Activated CD8-positive, alpha-beta T cell treated with anti-CD3 and anti-CD28 coated beads for 36 hours (primary cell): ENCODE data around the gene POLN. TPM values are rescaled to one million over a fixed set of nuclear protein-coding genes. Genes with fewer than 3 reads are reported as not detected.
A peak's percentile ranks its signal among the peaks of the same experiment; 100 is the strongest.

Source experiments
- ATAC-seq: fragments of 200-7000 bp; cut with Tn5 transposase; one replicate; pipeline ENCODE4 v1.10.0; 2021; ENCODE audit warnings: mild to moderate bottlenecking, moderate library complexity
- CTCF ChIA-PET: fragments of 350-600 bp; sonication (Branson Sonifier 250); formaldehyde crosslinking; loops from one replicate; lab custom pipeline; 2021; ENCODE audit warnings: antibody characterized with exemption; lab: Charles Lee
- POLR2A ChIA-PET: fragments of 350-600 bp; sonication (Branson Sonifier 250); formaldehyde crosslinking; loops from one replicate; lab custom pipeline; 2021; ENCODE audit warnings: antibody characterized with exemption; lab: Charles Lee
- DNase-seq: peaks from one replicate; pipeline ENCODE4 v3.0.0-alpha.2; 2020
- H3K27ac Mint-ChIP-seq: one replicate; pipeline ENCODE4 v1.8.0; 2021; ENCODE audit warnings: mild to moderate bottlenecking, mixed read lengths
- H3K27me3 Mint-ChIP-seq: one replicate; pipeline ENCODE4 v1.8.0; 2021; ENCODE audit warnings: mixed read lengths
- H3K36me3 Mint-ChIP-seq: one replicate; pipeline ENCODE4 v1.8.0; 2021; ENCODE audit warnings: low read depth, mixed read lengths
- H3K4me1 Mint-ChIP-seq: one replicate; pipeline ENCODE4 v1.8.0; 2021; ENCODE audit warnings: low read depth, mixed read lengths
- H3K4me3 Mint-ChIP-seq: one replicate; pipeline ENCODE4 v1.8.0; 2021; ENCODE audit warnings: mild to moderate bottlenecking, moderate library complexity, mixed read lengths
- H3K9me3 Mint-ChIP-seq: one replicate; pipeline ENCODE4 v1.8.0; 2021; ENCODE audit warnings: mixed read lengths
- intact Hi-C: fragments of 100-400 bp; cut with micrococcal nuclease; formaldehyde crosslinking; loops from one replicate; pipeline ENCODE4 v1.10.0; 2022
- total RNA-seq, 2 experiments: library from RNA; stranded (reverse); gene quantifications; one replicate each; pipeline ENCODE4 v1.2.3, GENCODE V29; 2021
- TF ChIP-seq, protein P1 (sequence below): fragments of 200-600 bp; IDR thresholded peaks from one replicate; pipeline ENCODE4 v1.8.0; 2022; ENCODE audit warnings: antibody characterized with exemption, mild to moderate bottlenecking

POLN gene
- total RNA-seq, 2 experiments from 2014 or later, result 2.1 to 2.9 TPM

DNA sequence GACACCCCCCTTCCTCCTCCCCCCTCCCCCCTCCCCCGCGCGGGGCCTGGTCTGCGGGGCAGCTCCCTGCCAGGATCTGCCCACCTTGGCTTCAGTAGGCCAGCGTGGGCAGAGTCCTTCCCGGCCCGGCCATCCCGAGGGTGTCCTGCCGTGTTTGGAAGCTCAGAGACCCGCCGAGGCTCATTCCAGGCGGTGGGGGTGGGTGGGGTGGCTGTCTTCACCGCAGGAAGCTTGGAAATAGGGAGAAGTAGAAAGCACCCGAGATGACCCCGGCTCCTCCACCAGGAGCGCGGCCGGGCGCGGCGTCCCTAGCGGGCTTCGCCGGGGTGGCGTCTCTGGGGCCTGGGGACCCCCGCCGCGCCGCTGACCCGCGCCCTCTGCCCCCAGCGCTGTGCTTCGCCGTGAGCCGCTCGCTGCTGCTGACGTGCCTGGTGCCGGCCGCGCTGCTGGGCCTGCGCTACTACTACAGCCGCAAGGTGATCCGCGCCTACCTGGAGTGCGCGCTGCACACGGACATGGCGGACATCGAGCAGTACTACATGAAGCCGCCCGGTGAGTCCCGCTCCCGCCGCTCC lies 181.2 kb downstream of the POLN start:
- POLR2A ChIA-PET, result no interaction called here
- no peaks in the 10 kb centered on the region for H3K4me1 Mint-ChIP-seq

GRCh38 chr4:2059726-2060602 lies 182.0 kb downstream of the POLN start:
- Mint-ChIP-seq H3K36me3 (no peaks in the 10 kb centered on the region), H3K4me1 (no peaks in the 10 kb centered on the region), H3K4me3 (no peak overlapping the region), H3K27ac (no peak overlapping the region), H3K9me3 (no peaks in the 10 kb centered on the region), H3K27me3 (peaks cover 21% of the 10 kb centered on the region)
- ATAC-seq (peak; percentile 57), DNase-seq (peak; percentile 36)
- ChIA-PET POLR2A (interaction anchor here (1.4 kb wide), 1 partner anchor 51 kb away, joined by 3 read pairs; the partner anchor contains the start of gene NELFA), CTCF (interaction anchor here (1.2 kb wide), 1 partner anchor 59 kb away, joined by 3 read pairs; no protein-coding TSS in a partner anchor)
- intact Hi-C loops, result no loop called here
- TF ChIP-seq, protein P1, sequence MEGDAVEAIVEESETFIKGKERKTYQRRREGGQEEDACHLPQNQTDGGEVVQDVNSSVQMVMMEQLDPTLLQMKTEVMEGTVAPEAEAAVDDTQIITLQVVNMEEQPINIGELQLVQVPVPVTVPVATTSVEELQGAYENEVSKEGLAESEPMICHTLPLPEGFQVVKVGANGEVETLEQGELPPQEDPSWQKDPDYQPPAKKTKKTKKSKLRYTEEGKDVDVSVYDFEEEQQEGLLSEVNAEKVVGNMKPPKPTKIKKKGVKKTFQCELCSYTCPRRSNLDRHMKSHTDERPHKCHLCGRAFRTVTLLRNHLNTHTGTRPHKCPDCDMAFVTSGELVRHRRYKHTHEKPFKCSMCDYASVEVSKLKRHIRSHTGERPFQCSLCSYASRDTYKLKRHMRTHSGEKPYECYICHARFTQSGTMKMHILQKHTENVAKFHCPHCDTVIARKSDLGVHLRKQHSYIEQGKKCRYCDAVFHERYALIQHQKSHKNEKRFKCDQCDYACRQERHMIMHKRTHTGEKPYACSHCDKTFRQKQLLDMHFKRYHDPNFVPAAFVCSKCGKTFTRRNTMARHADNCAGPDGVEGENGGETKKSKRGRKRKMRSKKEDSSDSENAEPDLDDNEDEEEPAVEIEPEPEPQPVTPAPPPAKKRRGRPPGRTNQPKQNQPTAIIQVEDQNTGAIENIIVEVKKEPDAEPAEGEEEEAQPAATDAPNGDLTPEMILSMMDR, result no peak

More for the DNA sequence above, 181.2 kb downstream of the POLN start:
- intact Hi-C loops, result no loop called here
- TF ChIP-seq, protein P1, result no peak
- ATAC-seq (no peak), DNase-seq (no peak)
- Mint-ChIP-seq H3K27me3 (peaks cover 17% of the 10 kb centered on the region), H3K27ac (no peak overlapping the region), H3K9me3 (no peaks in the 10 kb centered on the region), H3K4me3 (no peak overlapping the region), H3K36me3 (no peaks in the 10 kb centered on the region)
- CTCF ChIA-PET, result no interaction called here

DNA sequence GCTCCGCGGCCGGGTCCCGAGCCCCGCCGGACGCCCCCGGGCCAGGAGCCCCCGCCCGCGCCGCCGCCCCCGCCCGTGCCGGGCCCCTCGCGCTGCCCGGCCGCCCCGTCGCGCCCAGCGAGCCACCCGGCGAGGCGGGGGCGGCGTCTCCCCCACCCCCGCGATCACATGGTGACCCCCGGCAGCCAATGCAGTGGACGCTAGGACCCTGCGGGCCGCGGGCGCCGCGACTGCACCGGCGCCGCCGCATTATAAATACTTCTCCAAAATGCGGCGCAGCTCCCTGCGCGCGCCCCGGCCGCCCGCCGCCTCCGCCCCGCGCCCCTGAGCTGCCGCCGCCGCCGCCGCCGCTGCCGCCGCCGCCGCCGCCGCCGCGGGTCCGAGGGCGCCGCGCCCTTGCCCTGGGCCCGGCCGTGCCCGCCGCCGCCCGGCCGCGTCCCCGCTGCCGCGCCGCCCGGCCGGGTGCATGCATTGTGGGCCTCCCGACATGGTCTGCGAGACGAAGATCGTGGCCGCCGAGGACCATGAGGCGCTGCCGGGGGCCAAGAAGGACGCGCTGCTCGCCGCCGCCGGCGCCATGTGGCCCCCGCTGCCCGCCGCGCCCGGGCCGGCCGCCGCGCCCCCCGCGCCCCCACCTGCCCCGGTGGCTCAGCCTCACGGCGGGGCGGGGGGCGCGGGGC lies 182.7 kb downstream of the POLN start, which contains the start of gene NAT8L:
TSS of gene NAT8L (plus strand) at position 282 of the 680 bp plus-strand sequence. CDS start at position 467, 185 bp downstream.
- ChIA-PET POLR2A (interaction anchor here (1.4 kb wide), 1 partner anchor 50 kb away, joined by 3 read pairs; the partner anchor contains the start of gene NELFA), CTCF (interaction anchor here (1.2 kb wide), 1 partner anchor 59 kb away, joined by 3 read pairs; no protein-coding TSS in a partner anchor)
- Mint-ChIP-seq H3K27ac (no peak within 1 kb of the TSS), H3K4me3 (peak within 1 kb of the TSS; percentile 26), H3K4me1 (no peaks in the 10 kb centered on the region), H3K27me3 (peaks cover 22% of the 10 kb centered on the region), H3K36me3 (no peaks in the 10 kb centered on the region), H3K9me3 (no peaks in the 10 kb centered on the region)
- DNase-seq (peak; percentile 45), ATAC-seq (peak; percentile 54)
- TF ChIP-seq, protein P1, result no peak
- intact Hi-C loops, result no loop called here

DNA sequence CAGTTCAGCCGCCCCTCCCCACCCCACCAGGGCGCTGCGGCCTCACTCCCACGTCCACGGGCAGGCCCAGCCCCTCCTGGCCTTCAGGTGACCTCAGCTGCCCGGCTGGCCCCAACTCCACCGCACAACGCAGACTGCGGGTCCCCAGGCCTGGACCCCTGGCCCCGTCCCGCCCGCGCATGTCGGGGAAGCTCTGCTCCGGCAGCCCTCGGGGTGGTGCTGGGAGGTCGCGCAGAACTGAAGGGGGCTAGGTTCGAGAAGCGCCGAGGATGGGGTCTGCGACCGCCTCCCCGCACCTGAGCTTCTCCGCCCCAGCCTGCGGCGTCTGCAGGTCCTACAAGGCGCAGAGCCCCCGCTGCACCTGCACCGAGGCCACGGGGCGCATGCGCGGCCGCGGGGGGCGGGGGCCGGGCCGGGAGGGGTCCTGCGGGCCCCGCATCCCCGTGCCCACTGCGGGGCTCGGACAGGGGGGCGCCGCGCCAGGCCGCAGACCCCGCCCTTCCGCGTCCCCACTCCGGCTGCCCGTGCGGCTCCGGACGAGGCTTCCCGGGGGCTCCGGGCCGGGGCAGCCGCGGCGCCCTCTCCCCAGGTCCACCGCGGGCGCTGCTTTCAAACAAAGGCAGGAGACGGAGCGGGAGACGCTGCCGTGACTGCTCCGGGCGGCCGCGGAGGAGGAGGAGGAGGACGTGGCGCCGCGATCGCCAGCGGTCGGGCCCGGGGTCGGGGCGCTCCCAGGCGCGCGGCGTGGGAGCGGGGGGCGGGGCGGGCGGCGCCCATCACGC lies 183.5 kb downstream of the POLN start:
- H3K9me3 Mint-ChIP-seq, result no peaks in the 10 kb centered on the region
- no peaks in the 10 kb centered on the region for H3K4me1 Mint-ChIP-seq
- POLR2A ChIA-PET, result interaction anchor here (1.4 kb wide), 1 partner anchor 50 kb away, joined by 3 read pairs; the partner anchor contains the start of gene NELFA
- ATAC-seq (peak; percentile 24), DNase-seq (no peak)
- no peak overlapping the region for H3K4me3 Mint-ChIP-seq
- H3K27ac Mint-ChIP-seq, result no peak overlapping the region
- intact Hi-C loops, result no loop called here
- TF ChIP-seq, protein P1, result no peak
- peaks cover 24% of the 10 kb centered on the region for H3K27me3 Mint-ChIP-seq
- no peaks in the 10 kb centered on the region for H3K36me3 Mint-ChIP-seq
- CTCF ChIA-PET, result interaction anchor here (1.2 to 1.3 kb wide), 2 partner anchors 58 to 161 kb away, joined by 3 read pairs; no protein-coding TSS in a partner anchor
